Neural cell (in vitro differentiated cells): ENCODE data around the gene SLC6A8.

Experiments
- EP300 ChIP-seq: fragments of 450-650 bp; conservative IDR thresholded peaks from 2 replicates; pipeline ENCODE4 v1.6.1; 2014; ENCODE audit warnings: antibody characterized with exemption, mild to moderate bottlenecking, moderate library complexity; ENCODE audit not compliant: poor library complexity, severe bottlenecking
- EZH2 ChIP-seq: fragments of 200-600, 300-800 bp; shearing (Covaris generic), sonication (generic); IDR thresholded peaks from 2 replicates; pipeline ENCODE4 v1.6.1; 2014; ENCODE audit warnings: antibody characterized with exemption, low read length, borderline replicate concordance, mild to moderate bottlenecking; ENCODE audit not compliant: insufficient read depth, poor library complexity, severe bottlenecking
- POLR2AphosphoS5 ChIP-seq: IDR thresholded peaks from 2 replicates; pipeline ENCODE4 v1.6.1; 2012
- TAF1 ChIP-seq: IDR thresholded peaks from 2 replicates; pipeline ENCODE4 v1.6.1; 2012; ENCODE audit warnings: low read depth
- TF ChIP-seq, protein P1 (sequence below): fragments of 450-650 bp; IDR thresholded peaks from 2 replicates; pipeline ENCODE4 v1.5.1; 2014; ENCODE audit warnings: antibody characterized with exemption, mild to moderate bottlenecking, moderate library complexity; ENCODE audit not compliant: poor library complexity, severe bottlenecking

- TF ChIP-seq EZH2 (no peak), TAF1 (no peak), POLR2AphosphoS5 (no peak), EP300 (no peak)
- TF ChIP-seq, protein P1, sequence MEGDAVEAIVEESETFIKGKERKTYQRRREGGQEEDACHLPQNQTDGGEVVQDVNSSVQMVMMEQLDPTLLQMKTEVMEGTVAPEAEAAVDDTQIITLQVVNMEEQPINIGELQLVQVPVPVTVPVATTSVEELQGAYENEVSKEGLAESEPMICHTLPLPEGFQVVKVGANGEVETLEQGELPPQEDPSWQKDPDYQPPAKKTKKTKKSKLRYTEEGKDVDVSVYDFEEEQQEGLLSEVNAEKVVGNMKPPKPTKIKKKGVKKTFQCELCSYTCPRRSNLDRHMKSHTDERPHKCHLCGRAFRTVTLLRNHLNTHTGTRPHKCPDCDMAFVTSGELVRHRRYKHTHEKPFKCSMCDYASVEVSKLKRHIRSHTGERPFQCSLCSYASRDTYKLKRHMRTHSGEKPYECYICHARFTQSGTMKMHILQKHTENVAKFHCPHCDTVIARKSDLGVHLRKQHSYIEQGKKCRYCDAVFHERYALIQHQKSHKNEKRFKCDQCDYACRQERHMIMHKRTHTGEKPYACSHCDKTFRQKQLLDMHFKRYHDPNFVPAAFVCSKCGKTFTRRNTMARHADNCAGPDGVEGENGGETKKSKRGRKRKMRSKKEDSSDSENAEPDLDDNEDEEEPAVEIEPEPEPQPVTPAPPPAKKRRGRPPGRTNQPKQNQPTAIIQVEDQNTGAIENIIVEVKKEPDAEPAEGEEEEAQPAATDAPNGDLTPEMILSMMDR: no peak
Observed at GRCh38 chrX:153638436-153639176, 49.1 kb upstream of the SLC6A8 start.
